Measurements from ENCODE around the gene CLRN2.

Gene CLRN2

DNA sequence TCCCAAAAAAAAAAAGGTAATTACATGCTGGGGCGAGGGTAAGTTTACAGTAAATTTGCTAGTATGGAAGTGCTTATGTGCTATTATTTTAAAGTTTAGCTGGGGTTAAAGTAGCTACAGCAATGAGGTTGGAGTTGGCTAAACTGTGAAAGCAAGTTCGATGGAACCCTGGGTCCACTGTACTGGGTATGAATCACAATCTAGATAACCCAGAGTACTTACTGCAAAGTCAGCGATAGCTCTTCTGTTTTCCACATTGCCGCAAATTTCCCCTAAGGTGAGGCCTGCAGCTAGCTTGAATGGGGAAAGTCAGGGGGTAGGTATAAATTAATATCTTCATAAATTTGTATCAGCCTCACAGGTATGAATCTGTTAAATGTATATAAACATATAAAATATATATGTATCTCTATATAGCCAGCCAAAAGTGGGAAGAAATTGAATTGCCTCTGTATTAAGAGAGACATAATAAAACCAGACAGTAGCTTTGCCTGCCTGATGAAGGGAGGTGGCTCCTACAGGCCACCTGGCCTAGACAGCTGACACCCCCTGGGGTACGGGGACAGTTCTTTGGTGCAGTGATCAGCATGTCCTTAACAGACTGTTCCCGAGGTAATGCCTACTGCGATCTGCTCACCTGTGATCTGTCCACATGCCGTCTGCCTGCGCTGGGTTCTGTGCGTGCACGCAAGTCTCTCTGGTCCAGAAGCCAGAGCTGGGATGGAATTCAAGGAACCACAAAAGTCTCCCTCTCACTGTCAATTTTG, 30.6 kb downstream of the CLRN2 start:
- DNase-seq (ENCODE audit: low spot score), result no peak
- TF ChIP-seq, protein P1, sequence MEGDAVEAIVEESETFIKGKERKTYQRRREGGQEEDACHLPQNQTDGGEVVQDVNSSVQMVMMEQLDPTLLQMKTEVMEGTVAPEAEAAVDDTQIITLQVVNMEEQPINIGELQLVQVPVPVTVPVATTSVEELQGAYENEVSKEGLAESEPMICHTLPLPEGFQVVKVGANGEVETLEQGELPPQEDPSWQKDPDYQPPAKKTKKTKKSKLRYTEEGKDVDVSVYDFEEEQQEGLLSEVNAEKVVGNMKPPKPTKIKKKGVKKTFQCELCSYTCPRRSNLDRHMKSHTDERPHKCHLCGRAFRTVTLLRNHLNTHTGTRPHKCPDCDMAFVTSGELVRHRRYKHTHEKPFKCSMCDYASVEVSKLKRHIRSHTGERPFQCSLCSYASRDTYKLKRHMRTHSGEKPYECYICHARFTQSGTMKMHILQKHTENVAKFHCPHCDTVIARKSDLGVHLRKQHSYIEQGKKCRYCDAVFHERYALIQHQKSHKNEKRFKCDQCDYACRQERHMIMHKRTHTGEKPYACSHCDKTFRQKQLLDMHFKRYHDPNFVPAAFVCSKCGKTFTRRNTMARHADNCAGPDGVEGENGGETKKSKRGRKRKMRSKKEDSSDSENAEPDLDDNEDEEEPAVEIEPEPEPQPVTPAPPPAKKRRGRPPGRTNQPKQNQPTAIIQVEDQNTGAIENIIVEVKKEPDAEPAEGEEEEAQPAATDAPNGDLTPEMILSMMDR (IDR thresholded peaks at IDR 0.05; ENCODE audit: extremely low read depth, missing control alignments), result no peak

DNA sequence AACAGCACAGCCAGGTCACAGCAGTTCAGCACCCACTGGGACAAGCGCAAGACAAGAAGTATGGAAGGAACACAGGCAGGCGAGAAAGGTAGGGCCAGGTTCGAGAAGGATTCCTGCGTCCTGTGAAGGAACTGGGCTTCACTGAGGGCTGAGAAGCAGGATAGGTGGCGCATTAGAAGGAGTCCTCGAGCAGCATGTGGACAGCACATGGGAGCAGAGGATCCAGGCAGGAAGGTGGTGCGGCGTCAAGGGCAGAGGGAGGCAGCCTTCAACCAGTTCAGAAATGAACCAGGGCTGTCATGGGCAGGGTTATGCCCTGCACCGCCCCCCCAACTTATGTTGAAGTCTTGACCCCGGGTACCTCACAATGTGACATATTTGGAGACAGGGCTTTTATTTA, 31.3 kb downstream of the CLRN2 start:
- no peak for DNase-seq (ENCODE audit: low spot score)
- TF ChIP-seq, protein P1 (IDR thresholded peaks at IDR 0.05; ENCODE audit: extremely low read depth, missing control alignments), result no peak

DNA sequence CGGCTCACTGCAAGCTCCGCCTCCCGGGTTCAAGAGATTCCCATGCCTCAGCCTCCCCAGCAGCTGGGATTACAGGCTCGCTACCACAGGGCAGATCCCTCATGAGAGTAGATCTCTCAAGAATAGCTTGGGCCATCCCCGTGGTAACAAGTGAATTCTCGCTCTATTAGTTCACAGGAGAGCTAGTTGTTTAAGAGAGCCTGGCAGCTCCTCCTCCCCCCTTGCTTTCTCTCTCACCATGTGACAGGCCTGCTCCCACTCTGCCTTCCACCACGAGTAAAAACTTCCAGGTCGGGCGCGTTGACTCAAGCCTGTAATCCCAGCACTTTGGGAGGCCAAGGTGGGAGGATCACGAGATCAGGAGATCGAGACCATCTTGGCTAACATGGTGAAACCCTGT, 31.7 kb downstream of the CLRN2 start:
- DNase-seq (ENCODE audit: low spot score), result no peak
- TF ChIP-seq, protein P1 (IDR thresholded peaks at IDR 0.05; ENCODE audit: extremely low read depth, missing control alignments), result no peak

DNA sequence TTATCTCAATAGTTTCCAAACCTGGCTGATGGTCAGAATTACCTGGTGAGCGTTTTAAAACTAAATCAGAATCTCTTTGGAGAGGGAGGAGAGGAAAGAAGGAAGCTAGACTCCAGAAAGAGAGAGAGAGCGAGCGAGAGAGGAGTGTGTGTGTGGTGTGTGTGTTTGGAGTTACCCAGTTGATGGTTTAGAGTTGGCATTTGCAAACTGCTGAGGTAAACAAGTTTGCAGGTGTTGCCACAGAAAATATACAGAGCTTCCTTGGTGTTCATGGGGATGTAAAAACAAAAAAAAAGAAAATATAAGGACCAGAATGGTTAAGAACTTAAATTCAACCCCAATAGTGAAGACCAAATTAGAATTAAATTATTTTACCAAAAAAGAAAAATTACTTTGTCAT, 35.6 kb downstream of the CLRN2 start:
- no peak for DNase-seq (ENCODE audit: low spot score)
- TF ChIP-seq, protein P1 (IDR thresholded peaks at IDR 0.05; ENCODE audit: extremely low read depth, missing control alignments), result no peak

DNA sequence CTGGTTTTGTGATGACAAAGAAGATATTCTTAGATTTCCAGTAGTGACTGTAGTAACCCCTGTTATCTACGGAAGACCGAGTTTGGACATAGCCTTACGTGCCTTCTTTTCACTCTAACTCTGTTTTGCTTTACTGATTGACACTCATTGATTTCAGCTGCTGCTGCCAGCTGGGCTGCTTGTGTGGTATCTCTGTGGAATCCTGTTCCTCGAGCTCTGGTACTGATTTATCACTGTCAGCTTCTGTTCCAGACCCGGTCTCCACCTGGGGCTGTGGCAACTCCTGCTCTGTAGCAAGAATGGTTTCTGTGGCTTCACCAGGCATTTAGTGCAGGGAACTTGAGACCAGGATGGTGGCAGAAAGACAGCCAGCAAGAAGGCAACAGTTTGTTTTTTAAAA, 37.5 kb downstream of the CLRN2 start:
- no peak for DNase-seq (ENCODE audit: low spot score)
- TF ChIP-seq, protein P1 (IDR thresholded peaks at IDR 0.05; ENCODE audit: extremely low read depth, missing control alignments), result no peak

DNA sequence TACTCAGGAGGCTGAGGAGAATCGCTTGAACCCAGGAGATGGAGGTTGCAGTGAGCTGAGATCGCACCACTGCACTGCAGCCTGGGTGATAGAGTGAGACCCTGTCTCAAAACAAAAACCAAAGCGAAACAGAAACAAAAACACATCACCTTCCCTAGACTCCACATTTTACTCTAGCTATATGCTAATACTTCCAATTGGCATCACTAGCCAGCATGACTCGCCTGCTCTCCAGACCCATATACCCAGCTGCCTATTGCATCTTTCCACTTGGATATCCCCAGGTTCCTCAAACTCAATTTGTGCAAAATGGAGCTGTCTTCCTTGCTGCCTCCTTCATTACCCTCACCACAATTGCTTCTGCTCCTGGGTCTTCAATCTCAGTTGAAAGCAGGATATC, 39.6 kb downstream of the CLRN2 start:
- TF ChIP-seq, protein P1 (IDR thresholded peaks at IDR 0.05; ENCODE audit: extremely low read depth, missing control alignments), result no peak

DNA sequence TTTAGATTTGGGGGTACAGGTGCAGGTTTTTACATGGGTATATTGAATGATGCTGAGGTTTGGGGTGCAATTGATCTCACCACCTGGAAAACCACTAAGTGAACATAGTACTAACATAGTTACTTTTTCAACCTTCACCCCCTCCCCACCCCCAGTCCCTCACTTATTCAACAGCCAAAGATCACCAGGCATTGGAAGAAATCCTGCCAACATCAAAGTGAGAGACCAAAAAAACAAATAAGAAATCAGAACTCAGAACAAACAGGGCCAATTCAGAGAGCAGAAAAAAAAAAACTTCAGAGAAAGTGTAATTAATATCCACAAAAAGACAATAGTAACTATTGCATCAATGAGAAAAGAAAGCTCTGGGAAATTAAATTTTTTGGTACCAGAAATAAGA, 41.5 kb downstream of the CLRN2 start:
- DNase-seq (ENCODE audit: low spot score), result no peak
- TF ChIP-seq, protein P1 (IDR thresholded peaks at IDR 0.05; ENCODE audit: extremely low read depth, missing control alignments), result no peak

More for the DNA sequence above, 39.6 kb downstream of the CLRN2 start:
- DNase-seq (ENCODE audit: low spot score), result no peak

Data from GM20000 (cell line).